ENCODE measurements around the gene CLCF1. TPM values are rescaled to one million over a fixed set of nuclear protein-coding genes. Genes with fewer than 3 reads are reported as not detected.

The CLCF1 gene
- total and polyA plus RNA-seq, 10 of the 15 experiments (the other 5 are each of a cell fraction or from before 2014, with no cell fraction given): 0.16 to 2.1 (median 0.63) TPM; not detected in 1

- TF ChIP-seq BCLAF1 (IDR thresholded peaks at IDR 0.05) (no peak), NR2C1 (IDR thresholded peaks at IDR 0.05) (peak; percentile 61; the same call in 1 of the 2 replicates), DPF2 (IDR thresholded peaks at IDR 0.05) (peak; percentile 57; the same call in 1 of the 2 replicates), FOS (IDR thresholded peaks at IDR 0.05; ENCODE audit: borderline replicate concordance, extremely low read depth, insufficient read length) (no peak), NBN (IDR thresholded peaks at IDR 0.05) (no peak), SMARCA5 (IDR thresholded peaks at IDR 0.05) (no peak), CEBPB (IDR thresholded peaks at IDR 0.05; ENCODE audit: borderline replicate concordance in 1 of 2, low read depth in 2 of 2, low read length in 2 of 2) (no peak), CHD2 (IDR thresholded peaks at IDR 0.05; ENCODE audit: borderline replicate concordance, low read depth, low read length) (no peak), ZBED1 (IDR thresholded peaks at IDR 0.05; ENCODE audit: borderline replicate concordance) (no peak), PKNOX1 (IDR thresholded peaks at IDR 0.05) (no peak), ZBTB40 (IDR thresholded peaks at IDR 0.05; ENCODE audit: borderline replicate concordance) (no peak), POLR2AphosphoS5 (IDR thresholded peaks at IDR 0.05; ENCODE audit: low read length) (no peak), SREBF1 (IDR thresholded peaks at IDR 0.05; ENCODE audit: low read length) (no peak), LARP7 (IDR thresholded peaks at IDR 0.05) (no peak), MAX (IDR thresholded peaks at IDR 0.05; ENCODE audit: low read depth, low read length) (no peak), ASH2L (IDR thresholded peaks at IDR 0.05; ENCODE audit: borderline replicate concordance, low read depth) (no peak), ZNF592 (IDR thresholded peaks at IDR 0.05) (no peak)
Observed at GRCh38 chr11:67404515-67405195, 31.3 kb upstream of the CLCF1 start (continued).
